ENCODE data around the gene CXCL9.

DNA sequence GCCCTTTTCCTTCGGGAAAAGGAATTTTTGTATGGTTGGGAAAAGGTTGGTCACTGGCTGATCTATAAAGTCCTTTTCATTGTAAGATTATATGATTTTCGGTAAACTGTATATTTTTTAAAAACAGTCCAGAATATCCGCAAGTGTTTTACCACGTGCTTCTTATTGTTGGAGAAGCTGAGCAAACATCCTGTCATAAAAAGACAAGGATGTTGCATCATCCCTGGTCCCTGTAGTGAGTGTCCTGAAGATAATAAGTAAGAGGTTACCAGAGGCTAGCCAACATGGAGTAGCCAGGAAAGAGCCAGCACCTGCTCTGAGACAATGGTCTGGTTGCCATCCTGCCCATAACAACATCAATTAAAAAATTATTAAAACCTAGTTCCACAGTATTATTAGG is 5.1 kb downstream of the CXCL9 start:
- TF ChIP-seq, protein P1, sequence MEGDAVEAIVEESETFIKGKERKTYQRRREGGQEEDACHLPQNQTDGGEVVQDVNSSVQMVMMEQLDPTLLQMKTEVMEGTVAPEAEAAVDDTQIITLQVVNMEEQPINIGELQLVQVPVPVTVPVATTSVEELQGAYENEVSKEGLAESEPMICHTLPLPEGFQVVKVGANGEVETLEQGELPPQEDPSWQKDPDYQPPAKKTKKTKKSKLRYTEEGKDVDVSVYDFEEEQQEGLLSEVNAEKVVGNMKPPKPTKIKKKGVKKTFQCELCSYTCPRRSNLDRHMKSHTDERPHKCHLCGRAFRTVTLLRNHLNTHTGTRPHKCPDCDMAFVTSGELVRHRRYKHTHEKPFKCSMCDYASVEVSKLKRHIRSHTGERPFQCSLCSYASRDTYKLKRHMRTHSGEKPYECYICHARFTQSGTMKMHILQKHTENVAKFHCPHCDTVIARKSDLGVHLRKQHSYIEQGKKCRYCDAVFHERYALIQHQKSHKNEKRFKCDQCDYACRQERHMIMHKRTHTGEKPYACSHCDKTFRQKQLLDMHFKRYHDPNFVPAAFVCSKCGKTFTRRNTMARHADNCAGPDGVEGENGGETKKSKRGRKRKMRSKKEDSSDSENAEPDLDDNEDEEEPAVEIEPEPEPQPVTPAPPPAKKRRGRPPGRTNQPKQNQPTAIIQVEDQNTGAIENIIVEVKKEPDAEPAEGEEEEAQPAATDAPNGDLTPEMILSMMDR (IDR thresholded peaks at IDR 0.05), result no peak
- TF ChIP-seq POLR2AphosphoS5 (IDR thresholded peaks at IDR 0.05), result no peak
- no peak for TF ChIP-seq EP300 (IDR thresholded peaks at IDR 0.05)
